Tibial nerve (tissue), 4 donors: Measurements from ENCODE around the gene ZNF556.

Experiments
- CTCF ChIP-seq, 5 experiments: fragments of 200-600 bp in 3 of 5; fragments of 450-650 bp in 2 of 5; sonication (generic) in 3 of 5; IDR thresholded peaks; one replicate each; pipeline ENCODE4 v1.5.1; 2016 to 2019; ENCODE audit warnings: antibody characterized with exemption in 5 of 5, mild to moderate bottlenecking in 3 of 5, moderate library complexity in 2 of 5
- EP300 ChIP-seq, 2 donors: sonication (generic); formaldehyde crosslinking; IDR thresholded peaks; one replicate each; pipeline ENCODE4 v1.6.1; 2017; ENCODE audit warnings: antibody characterized with exemption in 2 of 2, mild to moderate bottlenecking in 1 of 2
- POLR2A ChIP-seq, 2 donors: fragments of 450-650 bp; IDR thresholded peaks; one replicate each; pipeline ENCODE4 v1.6.1; 2017; ENCODE audit warnings: antibody characterized with exemption in 2 of 2, mild to moderate bottlenecking in 2 of 2, moderate library complexity in 2 of 2

- TF ChIP-seq CTCF (IDR thresholded peaks at IDR 0.05) (no peak), POLR2A (IDR thresholded peaks at IDR 0.05) (no peak), EP300 (IDR thresholded peaks at IDR 0.05) (no peak)
These were observed 10.6 kb upstream of the ZNF556 start for GRCh38 chr19:2856457-2857050.
